Mesothelial cell of epicardium (in vitro differentiated cells): Measurements from ENCODE around the gene BUB3. TPM values are rescaled to one million over a fixed set of nuclear protein-coding genes. Genes with fewer than 3 reads are reported as not detected.

Experiments used
- DNase-seq, 2 experiments: peaks; one replicate each; pipeline ENCODE4 v3.0.0; 2021; ENCODE audit warnings: low spot score in 2 of 2; ENCODE audit not compliant: unreplicated experiment in 2 of 2
- H3K27ac Mint-ChIP-seq: 2 replicates; pipeline ENCODE4 v1.8.0; 2021; ENCODE audit warnings: mixed read lengths
- H3K27me3 Mint-ChIP-seq: 2 replicates; pipeline ENCODE4 v1.8.0; 2021; ENCODE audit warnings: low read depth, mixed read lengths
- H3K36me3 Mint-ChIP-seq: 2 replicates; pipeline ENCODE4 v1.8.0; 2021; ENCODE audit warnings: mixed read lengths
- H3K4me1 Mint-ChIP-seq: 2 replicates; pipeline ENCODE4 v1.8.0; 2021; ENCODE audit warnings: mixed read lengths
- H3K4me3 Mint-ChIP-seq: 2 replicates; pipeline ENCODE4 v1.8.0; 2021; ENCODE audit warnings: mild to moderate bottlenecking, moderate library complexity, mixed read lengths
- H3K9me3 Mint-ChIP-seq: 2 replicates; pipeline ENCODE4 v1.8.0; 2021; ENCODE audit warnings: mixed read lengths
- total RNA-seq: library from RNA; stranded (reverse); gene quantifications from 3 replicates; pipeline ENCODE4 v1.2.1, GENCODE V29; 2021
- TF ChIP-seq, protein P1 (sequence below): fragments of 200-600 bp; sonication (generic); IDR thresholded peaks from one replicate; pipeline ENCODE4 v1.5.0; 2021; ENCODE audit warnings: antibody characterized with exemption; ENCODE audit not compliant: unreplicated experiment

The BUB3 gene, protein sequence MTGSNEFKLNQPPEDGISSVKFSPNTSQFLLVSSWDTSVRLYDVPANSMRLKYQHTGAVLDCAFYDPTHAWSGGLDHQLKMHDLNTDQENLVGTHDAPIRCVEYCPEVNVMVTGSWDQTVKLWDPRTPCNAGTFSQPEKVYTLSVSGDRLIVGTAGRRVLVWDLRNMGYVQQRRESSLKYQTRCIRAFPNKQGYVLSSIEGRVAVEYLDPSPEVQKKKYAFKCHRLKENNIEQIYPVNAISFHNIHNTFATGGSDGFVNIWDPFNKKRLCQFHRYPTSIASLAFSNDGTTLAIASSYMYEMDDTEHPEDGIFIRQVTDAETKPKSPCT
- 70.0 to 71.5 TPM (median 71.1 TPM) in 3 replicates for total RNA-seq

DNA sequence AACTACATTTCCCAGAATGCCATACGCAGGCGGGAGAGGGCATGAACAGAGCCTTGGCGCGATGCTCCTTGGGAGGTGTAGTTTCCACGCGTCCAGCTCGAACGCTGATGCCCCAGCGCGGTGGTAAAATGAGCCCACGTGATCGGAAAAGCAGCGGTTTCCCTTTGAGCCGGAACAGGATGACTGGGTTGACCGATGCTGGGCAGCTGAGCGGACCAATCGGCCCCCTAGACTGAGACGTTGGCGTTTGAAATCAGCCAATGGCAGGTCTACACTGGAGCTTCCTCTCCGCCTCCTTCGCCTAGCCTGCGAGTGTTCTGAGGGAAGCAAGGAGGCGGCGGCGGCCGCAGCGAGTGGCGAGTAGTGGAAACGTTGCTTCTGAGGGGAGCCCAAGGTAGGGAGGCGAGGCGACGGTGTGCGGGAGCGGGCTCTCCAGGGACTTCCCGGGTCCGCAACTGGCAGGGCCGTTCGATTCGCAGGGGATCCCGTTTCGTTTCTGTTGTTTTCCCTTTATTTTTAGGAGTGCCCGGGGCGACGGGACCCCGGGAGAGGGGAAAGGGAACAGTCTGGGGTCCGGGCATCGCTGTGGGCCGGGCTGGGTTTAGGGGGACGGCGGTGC is at the start of gene BUB3:
BUB3 (plus strand) TSS at position 311 of the 619 bp plus-strand sequence. CDS start 516 bp downstream, outside the sequence.
- Mint-ChIP-seq H3K36me3 (peaks cover 22% of the 10 kb centered on the region), H3K27me3 (peaks cover 48% of the 10 kb centered on the region), H3K4me3 (peak within 1 kb of the TSS; percentile 100), H3K9me3 (no peaks in the 10 kb centered on the region), H3K27ac (peak within 1 kb of the TSS; percentile 98), H3K4me1 (peaks cover 26% of the 10 kb centered on the region)
- DNase-seq, result peak; percentile 92 to 93
- TF ChIP-seq, protein P1, sequence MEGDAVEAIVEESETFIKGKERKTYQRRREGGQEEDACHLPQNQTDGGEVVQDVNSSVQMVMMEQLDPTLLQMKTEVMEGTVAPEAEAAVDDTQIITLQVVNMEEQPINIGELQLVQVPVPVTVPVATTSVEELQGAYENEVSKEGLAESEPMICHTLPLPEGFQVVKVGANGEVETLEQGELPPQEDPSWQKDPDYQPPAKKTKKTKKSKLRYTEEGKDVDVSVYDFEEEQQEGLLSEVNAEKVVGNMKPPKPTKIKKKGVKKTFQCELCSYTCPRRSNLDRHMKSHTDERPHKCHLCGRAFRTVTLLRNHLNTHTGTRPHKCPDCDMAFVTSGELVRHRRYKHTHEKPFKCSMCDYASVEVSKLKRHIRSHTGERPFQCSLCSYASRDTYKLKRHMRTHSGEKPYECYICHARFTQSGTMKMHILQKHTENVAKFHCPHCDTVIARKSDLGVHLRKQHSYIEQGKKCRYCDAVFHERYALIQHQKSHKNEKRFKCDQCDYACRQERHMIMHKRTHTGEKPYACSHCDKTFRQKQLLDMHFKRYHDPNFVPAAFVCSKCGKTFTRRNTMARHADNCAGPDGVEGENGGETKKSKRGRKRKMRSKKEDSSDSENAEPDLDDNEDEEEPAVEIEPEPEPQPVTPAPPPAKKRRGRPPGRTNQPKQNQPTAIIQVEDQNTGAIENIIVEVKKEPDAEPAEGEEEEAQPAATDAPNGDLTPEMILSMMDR, result no peak

DNA sequence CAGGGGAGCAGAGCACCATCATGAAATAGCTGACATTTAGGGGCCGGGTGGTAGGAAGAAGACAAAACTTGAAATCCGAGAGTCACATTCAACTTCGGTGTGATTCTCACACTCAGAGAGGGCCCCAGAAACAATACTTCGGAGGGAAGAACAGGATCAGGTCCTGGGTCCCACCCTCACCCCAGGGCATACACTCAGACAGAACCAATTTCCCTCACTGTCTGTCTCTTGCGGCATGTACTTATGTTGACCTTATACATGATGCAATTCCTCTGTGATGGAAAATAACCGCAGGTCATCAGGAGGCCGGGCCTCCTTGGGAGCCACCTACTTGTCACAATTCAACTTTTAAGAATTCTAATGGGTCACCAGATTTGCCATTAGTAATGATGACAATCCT is 44.7 kb upstream of the BUB3 start:
- Mint-ChIP-seq H3K27ac (no peak overlapping the region), H3K27me3 (peaks cover 61% of the 10 kb centered on the region), H3K9me3 (no peaks in the 10 kb centered on the region), H3K36me3 (no peaks in the 10 kb centered on the region), H3K4me1 (no peaks in the 10 kb centered on the region), H3K4me3 (no peak overlapping the region)
- DNase-seq, result no peak
- TF ChIP-seq, protein P1, result no peak

DNA sequence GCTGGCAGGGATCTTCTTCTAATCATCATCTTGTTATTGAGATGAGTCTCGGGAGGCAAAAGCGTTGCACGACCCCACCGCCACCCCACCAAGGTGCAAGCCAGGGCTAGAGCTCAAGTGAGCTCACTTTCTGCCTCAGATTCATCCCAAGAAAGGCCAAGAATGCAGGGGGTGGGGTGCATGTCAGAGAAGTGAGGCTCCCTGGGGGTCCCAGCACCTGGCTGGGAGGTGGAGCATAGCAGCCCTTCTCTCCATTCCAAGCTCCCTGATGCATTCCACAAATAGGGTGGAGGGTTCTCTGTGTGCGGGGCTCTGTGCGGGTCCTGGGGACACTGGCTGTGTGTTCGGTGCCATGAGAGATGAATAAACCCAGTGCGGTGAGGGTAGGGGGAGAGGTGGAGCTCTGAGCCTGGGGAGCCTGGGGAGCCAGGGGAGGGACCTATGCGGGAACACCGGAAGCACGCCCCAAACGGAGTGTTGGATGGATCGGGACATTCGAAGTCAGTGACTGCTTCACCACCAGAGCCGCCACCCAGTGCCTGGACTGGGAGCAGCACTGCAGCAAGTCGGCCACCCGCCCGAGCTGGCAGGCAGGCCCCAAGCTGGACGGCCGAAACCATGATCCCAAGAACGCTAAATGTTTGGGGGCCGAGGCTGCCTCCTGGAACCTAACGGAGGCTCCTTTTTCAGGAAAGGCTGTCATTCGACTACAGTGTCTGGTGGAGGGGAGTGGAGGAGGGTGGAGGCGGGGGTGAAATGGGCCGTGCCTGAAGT is 36.4 kb upstream of the BUB3 start:
- H3K9me3 Mint-ChIP-seq, result no peaks in the 10 kb centered on the region
- H3K27ac Mint-ChIP-seq, result no peak overlapping the region
- H3K36me3 Mint-ChIP-seq, result no peaks in the 10 kb centered on the region
- H3K4me1 Mint-ChIP-seq, result no peaks in the 10 kb centered on the region
- TF ChIP-seq, protein P1, result no peak
- peaks cover 83% of the 10 kb centered on the region for H3K27me3 Mint-ChIP-seq
- no peak for DNase-seq
- H3K4me3 Mint-ChIP-seq, result no peak overlapping the region

DNA sequence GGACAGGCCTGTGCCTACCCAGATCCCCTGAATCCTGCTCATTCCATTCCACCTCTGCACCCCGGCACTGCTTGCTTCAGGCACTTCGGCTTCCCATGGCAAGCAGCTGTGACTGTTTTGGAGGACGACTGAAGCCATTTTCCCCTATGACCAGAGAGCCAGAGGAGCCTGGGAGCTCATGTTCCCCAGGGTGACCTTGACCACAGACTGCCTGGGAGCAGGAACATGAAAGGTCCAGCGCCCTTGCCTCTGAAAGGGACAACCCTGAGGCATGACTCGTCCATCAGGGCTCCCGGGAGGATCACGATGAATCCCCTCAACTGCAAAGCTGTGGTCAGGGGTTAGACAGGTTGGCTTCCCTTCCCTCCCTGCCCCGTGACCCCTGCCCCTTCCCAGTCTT is 35.1 kb upstream of the BUB3 start:
- Mint-ChIP-seq H3K27ac (no peak overlapping the region), H3K36me3 (no peaks in the 10 kb centered on the region), H3K4me1 (no peaks in the 10 kb centered on the region), H3K4me3 (no peak overlapping the region), H3K27me3 (peaks cover 88% of the 10 kb centered on the region), H3K9me3 (no peaks in the 10 kb centered on the region)
- TF ChIP-seq, protein P1, result no peak
- DNase-seq, result no peak

DNA sequence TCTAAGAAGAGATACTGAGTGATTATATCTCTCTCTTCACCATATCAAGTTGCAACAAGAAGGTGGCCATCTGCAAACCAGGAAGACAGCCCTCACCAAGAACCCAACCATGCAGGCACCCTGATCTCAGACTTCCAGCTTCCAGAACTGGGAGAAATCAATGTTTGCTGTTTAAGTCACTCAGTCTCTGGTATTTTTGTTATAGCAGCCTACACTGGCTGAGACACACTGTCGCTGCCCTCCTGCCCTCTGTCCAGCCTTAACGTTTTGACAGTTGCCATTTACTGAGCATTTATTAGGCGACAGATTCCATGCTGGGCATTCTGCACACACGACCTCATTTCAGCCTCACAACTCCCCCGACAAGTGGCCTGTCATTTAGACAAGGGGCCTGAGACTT is 28.0 kb upstream of the BUB3 start:
- Mint-ChIP-seq H3K27ac (no peak overlapping the region), H3K36me3 (no peaks in the 10 kb centered on the region), H3K4me1 (no peaks in the 10 kb centered on the region), H3K27me3 (peaks cover 95% of the 10 kb centered on the region), H3K9me3 (no peaks in the 10 kb centered on the region), H3K4me3 (no peak overlapping the region)
- no peak for DNase-seq
- TF ChIP-seq, protein P1, result no peak
